Panc1 (cell line): Measurements from ENCODE around the gene EMX1. TPM values are rescaled to one million over a fixed set of nuclear protein-coding genes. Genes with fewer than 3 reads are reported as not detected.

Experiments
- ATAC-seq: fragments of 200-7000 bp; cut with Tn5 transposase; 2 replicates; pipeline ENCODE4 v1.9.1; 2020; ENCODE audit warnings: mild to moderate bottlenecking, moderate library complexity
- BruUV-seq: library from RNA; stranded (reverse); fragments of 400-500 nt; replicated peaks from 2 replicates; lab custom pipeline; 2021; lab: Mats Ljungman, UMichigan
- CTCF ChIA-PET: fragments of 300-600 bp; sonication (Branson Sonifier 250); formaldehyde crosslinking; loops from one replicate; lab custom pipeline; 2022; ENCODE audit warnings: antibody characterized with exemption; lab: Charles Lee
- POLR2A ChIA-PET: fragments of 300-600 bp; sonication (Branson Sonifier 250); formaldehyde crosslinking; loops from one replicate; lab custom pipeline; 2022; ENCODE audit warnings: antibody characterized with exemption; lab: Charles Lee
- DNase-seq: peaks from one replicate; pipeline ENCODE4 v3.0.0-alpha.2; 2010; ENCODE audit warnings: low read depth, low spot score
- H3K27ac ChIP-seq: 2 replicates; pipeline ENCODE4 v1.5.1; 2011; ENCODE audit warnings: mild to moderate bottlenecking, low read length, inconsistent platforms
- H3K27me3 ChIP-seq: fragments of 200-500 bp; sonication (Bioruptor generic); 2 replicates; pipeline ENCODE4 v1.6.0; 2014; ENCODE audit warnings: low read length, inconsistent platforms; ENCODE audit not compliant: control insufficient read depth, insufficient read depth
- H3K36me3 ChIP-seq: fragments of 200-500 bp; sonication (Bioruptor generic); 2 replicates; pipeline ENCODE4 v1.5.1; 2014; ENCODE audit warnings: inconsistent platforms, mild to moderate bottlenecking, low read length, moderate library complexity; ENCODE audit not compliant: control insufficient read depth, insufficient read depth
- H3K4me1 ChIP-seq: 2 replicates; pipeline ENCODE4 v1.5.1; 2011; ENCODE audit warnings: inconsistent platforms, mild to moderate bottlenecking, low read length, moderate library complexity; ENCODE audit not compliant: control insufficient read depth, insufficient read depth
- H3K4me3 ChIP-seq, 2 experiments: 2 replicates each; pipeline ENCODE4 v1.5.1; 2011 to 2012; ENCODE audit warnings: low read depth in 2 of 2, low read length in 2 of 2, mild to moderate bottlenecking in 2 of 2, inconsistent platforms in 1 of 2, moderate library complexity in 1 of 2
- H3K9me3 ChIP-seq: fragments of 200-500 bp; sonication (Bioruptor generic); 2 replicates; pipeline ENCODE4 v1.5.1; 2014; ENCODE audit warnings: low read depth, mild to moderate bottlenecking, inconsistent platforms, low read length, moderate library complexity; ENCODE audit not compliant: control insufficient read depth, insufficient read depth
- POLR2AphosphoS5 ChIP-seq: IDR thresholded peaks from 2 replicates; pipeline ENCODE4 v1.6.1; 2012; ENCODE audit warnings: mild to moderate bottlenecking, low read depth, low read length, moderate library complexity
- SIN3A ChIP-seq: IDR thresholded peaks from 2 replicates; pipeline ENCODE4 v1.6.1; 2012; ENCODE audit warnings: low read depth, mild to moderate bottlenecking, low read length, moderate library complexity, borderline replicate concordance; ENCODE audit not compliant: insufficient read depth
- TCF7L2 ChIP-seq: IDR thresholded peaks from 2 replicates; pipeline ENCODE4 v1.6.1; 2011; ENCODE audit warnings: mild to moderate bottlenecking, low read depth, low read length, inconsistent platforms
- in situ Hi-C: cut with HindIII; loops from 2 replicates; pipeline ENCODE4 v1.10.0; 2016; ENCODE audit warnings: low sequenced_read_pairs, low pct_unique_long_range_greater_than_20kb
- intact Hi-C: fragments of 100-400 bp; cut with micrococcal nuclease; formaldehyde crosslinking; loops from one replicate; pipeline ENCODE4 v1.10.0; 2022; ENCODE audit not compliant: unreplicated experiment
- total RNA-seq: library from RNA; stranded (reverse); gene quantifications from one replicate; pipeline ENCODE4 v1.2.1, GENCODE V29; 2021; ENCODE audit not compliant: unreplicated experiment
- TF ChIP-seq, protein P1 (sequence below): fragments of 450-650 bp; IDR thresholded peaks from 2 replicates; pipeline ENCODE4 v1.5.1; 2017; ENCODE audit warnings: mild to moderate bottlenecking
- TF ChIP-seq, protein P2 (sequence below), 2 experiments: IDR thresholded peaks; 2 replicates each; pipeline ENCODE4 v1.6.1; 2011 to 2012; ENCODE audit warnings: low read depth in 2 of 2, control low read depth in 1 of 2, low read length in 1 of 2, mild to moderate bottlenecking in 1 of 2, moderate library complexity in 1 of 2; ENCODE audit not compliant: insufficient read depth in 1 of 2

The EMX1 gene
- total RNA-seq, 1 experiment from 2014 or later: 0.36 TPM

DNA sequence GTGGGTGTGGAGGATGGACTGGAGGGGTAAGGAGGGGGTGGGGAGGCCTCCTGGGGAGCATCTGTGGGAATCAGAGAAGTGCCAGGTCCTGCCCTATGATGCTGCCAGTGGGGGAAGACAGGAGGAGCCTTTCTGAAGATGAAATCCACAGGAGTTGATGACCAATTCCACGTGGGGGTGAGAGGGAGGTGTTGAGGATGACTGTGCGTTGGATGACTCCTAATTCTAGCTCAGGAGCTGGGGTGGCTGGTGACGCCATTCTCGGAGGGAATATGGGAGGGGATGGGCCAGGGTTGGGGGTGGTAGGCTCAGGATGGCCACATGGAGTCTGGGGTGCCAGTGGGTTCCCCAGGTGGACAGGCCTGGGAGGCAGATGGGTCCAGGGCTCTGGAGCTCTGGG, 32.3 kb downstream of the EMX1 start:
- in situ Hi-C loops (no loop called here), intact Hi-C loops (no loop called here)
- CTCF ChIA-PET: no interaction called here
- Histone ChIP-seq H3K4me1 (no peaks in the 10 kb centered on the region), H3K4me3 (no peak overlapping the region), H3K9me3 (no peaks in the 10 kb centered on the region), H3K27ac (no peak overlapping the region), H3K36me3 (no peaks in the 10 kb centered on the region), H3K27me3 (no peaks in the 10 kb centered on the region)
- BruUV-seq: no TSS peak
- no peak for DNase-seq
- no peak for ATAC-seq
- POLR2A ChIA-PET: no interaction called here
- no peak for TF ChIP-seq TCF7L2
- TF ChIP-seq, protein P1, sequence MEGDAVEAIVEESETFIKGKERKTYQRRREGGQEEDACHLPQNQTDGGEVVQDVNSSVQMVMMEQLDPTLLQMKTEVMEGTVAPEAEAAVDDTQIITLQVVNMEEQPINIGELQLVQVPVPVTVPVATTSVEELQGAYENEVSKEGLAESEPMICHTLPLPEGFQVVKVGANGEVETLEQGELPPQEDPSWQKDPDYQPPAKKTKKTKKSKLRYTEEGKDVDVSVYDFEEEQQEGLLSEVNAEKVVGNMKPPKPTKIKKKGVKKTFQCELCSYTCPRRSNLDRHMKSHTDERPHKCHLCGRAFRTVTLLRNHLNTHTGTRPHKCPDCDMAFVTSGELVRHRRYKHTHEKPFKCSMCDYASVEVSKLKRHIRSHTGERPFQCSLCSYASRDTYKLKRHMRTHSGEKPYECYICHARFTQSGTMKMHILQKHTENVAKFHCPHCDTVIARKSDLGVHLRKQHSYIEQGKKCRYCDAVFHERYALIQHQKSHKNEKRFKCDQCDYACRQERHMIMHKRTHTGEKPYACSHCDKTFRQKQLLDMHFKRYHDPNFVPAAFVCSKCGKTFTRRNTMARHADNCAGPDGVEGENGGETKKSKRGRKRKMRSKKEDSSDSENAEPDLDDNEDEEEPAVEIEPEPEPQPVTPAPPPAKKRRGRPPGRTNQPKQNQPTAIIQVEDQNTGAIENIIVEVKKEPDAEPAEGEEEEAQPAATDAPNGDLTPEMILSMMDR: no peak
- TF ChIP-seq, protein P2, sequence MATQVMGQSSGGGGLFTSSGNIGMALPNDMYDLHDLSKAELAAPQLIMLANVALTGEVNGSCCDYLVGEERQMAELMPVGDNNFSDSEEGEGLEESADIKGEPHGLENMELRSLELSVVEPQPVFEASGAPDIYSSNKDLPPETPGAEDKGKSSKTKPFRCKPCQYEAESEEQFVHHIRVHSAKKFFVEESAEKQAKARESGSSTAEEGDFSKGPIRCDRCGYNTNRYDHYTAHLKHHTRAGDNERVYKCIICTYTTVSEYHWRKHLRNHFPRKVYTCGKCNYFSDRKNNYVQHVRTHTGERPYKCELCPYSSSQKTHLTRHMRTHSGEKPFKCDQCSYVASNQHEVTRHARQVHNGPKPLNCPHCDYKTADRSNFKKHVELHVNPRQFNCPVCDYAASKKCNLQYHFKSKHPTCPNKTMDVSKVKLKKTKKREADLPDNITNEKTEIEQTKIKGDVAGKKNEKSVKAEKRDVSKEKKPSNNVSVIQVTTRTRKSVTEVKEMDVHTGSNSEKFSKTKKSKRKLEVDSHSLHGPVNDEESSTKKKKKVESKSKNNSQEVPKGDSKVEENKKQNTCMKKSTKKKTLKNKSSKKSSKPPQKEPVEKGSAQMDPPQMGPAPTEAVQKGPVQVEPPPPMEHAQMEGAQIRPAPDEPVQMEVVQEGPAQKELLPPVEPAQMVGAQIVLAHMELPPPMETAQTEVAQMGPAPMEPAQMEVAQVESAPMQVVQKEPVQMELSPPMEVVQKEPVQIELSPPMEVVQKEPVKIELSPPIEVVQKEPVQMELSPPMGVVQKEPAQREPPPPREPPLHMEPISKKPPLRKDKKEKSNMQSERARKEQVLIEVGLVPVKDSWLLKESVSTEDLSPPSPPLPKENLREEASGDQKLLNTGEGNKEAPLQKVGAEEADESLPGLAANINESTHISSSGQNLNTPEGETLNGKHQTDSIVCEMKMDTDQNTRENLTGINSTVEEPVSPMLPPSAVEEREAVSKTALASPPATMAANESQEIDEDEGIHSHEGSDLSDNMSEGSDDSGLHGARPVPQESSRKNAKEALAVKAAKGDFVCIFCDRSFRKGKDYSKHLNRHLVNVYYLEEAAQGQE (IDR thresholded peaks at IDR 0.05; ENCODE audit: insufficient read depth in 1 of 2, low read depth in 2 of 2, low read length in 1 of 2): no peak
- TF ChIP-seq SIN3A: no peak
- TF ChIP-seq POLR2AphosphoS5: no peak

DNA sequence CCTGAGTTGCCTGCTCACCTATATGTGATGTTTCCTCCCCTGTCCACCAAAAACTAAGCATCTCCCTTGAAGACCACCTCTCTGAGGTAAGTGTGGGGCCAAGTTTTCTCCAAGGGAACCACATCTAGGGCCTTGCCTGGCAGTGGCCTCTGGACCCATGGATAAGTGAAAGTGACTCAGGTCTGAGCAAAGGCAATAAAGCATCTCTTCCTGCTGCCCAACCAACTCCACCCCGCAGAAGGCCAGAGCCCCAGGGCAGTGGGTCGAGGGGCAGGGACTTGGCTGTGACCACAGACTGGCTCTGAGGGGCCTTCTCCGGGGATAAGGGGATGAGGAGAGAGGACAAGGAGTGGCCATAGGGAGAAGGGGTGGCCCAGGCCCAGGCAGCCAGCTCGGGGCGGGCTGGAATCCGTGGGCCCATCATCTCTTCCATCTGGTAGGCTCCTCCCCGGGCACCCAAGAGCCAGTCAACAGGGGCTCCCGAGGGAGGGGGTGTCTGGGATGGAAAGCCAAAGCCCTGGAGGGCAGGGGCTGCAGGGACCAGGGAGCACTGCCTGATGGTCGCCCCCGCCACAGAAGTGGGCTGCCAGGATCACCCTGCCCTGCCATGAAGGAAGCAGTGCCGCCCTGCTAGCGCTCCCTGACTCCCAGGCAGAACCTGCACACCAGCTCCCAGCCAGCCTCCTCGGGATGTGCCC, 33.4 kb downstream of the EMX1 start:
- ATAC-seq (no peak), DNase-seq (no peak)
- no TSS peak for BruUV-seq
- Histone ChIP-seq H3K4me3 (no peak overlapping the region), H3K4me1 (no peaks in the 10 kb centered on the region), H3K27me3 (no peaks in the 10 kb centered on the region), H3K27ac (no peak overlapping the region), H3K36me3 (no peaks in the 10 kb centered on the region), H3K9me3 (no peaks in the 10 kb centered on the region)
- ChIA-PET POLR2A (no interaction called here), CTCF (interaction anchor here (2.4 kb wide), 1 partner anchor 58 kb away, joined by 7 read pairs; no protein-coding TSS in a partner anchor)
- TF ChIP-seq, protein P1: no peak
- TF ChIP-seq, protein P2 (IDR thresholded peaks at IDR 0.05; ENCODE audit: insufficient read depth in 1 of 2, low read depth in 2 of 2, low read length in 1 of 2): no peak
- TF ChIP-seq SIN3A: no peak
- TF ChIP-seq TCF7L2: no peak
- TF ChIP-seq POLR2AphosphoS5: no peak
- in situ Hi-C loops: no loop called here
- intact Hi-C loops: no loop called here
